Astrocyte of the cerebellum (primary cell): ENCODE results near the gene PFN3.

ENCODE experiments used
- DNase-seq: peaks from one replicate; pipeline ENCODE4 v3.0.0-alpha.2; 2011; ENCODE audit warnings: low read depth
- H3K4me3 ChIP-seq: 2 replicates; pipeline ENCODE4 v1.5.1; 2011; ENCODE audit warnings: mild to moderate bottlenecking, low read depth, low read length, moderate library complexity
- in situ Hi-C: cut with HindIII; loops from 2 replicates; pipeline ENCODE4 v1.10.0; 2017; ENCODE audit warnings: low sequenced_read_pairs
- TF ChIP-seq, protein P1 (sequence below): IDR thresholded peaks from 2 replicates; pipeline ENCODE4 v1.5.1; 2012; ENCODE audit warnings: low read length, low read depth, moderate library complexity, mild to moderate bottlenecking; ENCODE audit errors: missing control alignments

The PFN3 gene

DNA sequence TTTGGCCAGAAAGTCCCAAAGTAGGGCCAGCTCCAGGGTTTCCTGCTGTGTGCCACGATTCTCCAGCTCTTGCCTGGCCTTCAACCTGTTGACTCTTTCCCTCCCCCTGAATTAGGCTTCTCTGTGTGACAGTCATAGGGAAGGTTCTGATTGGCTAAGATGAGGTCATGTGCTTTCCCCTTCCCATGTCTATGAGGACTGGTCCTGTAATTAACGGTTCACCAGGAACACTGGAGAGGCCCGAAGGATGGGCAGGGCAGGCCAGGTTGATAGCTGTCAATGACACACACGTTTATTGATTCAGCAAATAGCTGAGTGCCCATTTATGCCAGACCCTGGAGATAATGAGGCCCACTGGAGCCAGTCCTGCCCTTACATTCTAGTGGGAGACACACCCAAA, 37.2 kb upstream of the PFN3 start:
- no peak for DNase-seq
- in situ Hi-C loops, result no loop called here
- H3K4me3 ChIP-seq, result no peak overlapping the region
- TF ChIP-seq, protein P1, sequence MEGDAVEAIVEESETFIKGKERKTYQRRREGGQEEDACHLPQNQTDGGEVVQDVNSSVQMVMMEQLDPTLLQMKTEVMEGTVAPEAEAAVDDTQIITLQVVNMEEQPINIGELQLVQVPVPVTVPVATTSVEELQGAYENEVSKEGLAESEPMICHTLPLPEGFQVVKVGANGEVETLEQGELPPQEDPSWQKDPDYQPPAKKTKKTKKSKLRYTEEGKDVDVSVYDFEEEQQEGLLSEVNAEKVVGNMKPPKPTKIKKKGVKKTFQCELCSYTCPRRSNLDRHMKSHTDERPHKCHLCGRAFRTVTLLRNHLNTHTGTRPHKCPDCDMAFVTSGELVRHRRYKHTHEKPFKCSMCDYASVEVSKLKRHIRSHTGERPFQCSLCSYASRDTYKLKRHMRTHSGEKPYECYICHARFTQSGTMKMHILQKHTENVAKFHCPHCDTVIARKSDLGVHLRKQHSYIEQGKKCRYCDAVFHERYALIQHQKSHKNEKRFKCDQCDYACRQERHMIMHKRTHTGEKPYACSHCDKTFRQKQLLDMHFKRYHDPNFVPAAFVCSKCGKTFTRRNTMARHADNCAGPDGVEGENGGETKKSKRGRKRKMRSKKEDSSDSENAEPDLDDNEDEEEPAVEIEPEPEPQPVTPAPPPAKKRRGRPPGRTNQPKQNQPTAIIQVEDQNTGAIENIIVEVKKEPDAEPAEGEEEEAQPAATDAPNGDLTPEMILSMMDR, result no peak

DNA sequence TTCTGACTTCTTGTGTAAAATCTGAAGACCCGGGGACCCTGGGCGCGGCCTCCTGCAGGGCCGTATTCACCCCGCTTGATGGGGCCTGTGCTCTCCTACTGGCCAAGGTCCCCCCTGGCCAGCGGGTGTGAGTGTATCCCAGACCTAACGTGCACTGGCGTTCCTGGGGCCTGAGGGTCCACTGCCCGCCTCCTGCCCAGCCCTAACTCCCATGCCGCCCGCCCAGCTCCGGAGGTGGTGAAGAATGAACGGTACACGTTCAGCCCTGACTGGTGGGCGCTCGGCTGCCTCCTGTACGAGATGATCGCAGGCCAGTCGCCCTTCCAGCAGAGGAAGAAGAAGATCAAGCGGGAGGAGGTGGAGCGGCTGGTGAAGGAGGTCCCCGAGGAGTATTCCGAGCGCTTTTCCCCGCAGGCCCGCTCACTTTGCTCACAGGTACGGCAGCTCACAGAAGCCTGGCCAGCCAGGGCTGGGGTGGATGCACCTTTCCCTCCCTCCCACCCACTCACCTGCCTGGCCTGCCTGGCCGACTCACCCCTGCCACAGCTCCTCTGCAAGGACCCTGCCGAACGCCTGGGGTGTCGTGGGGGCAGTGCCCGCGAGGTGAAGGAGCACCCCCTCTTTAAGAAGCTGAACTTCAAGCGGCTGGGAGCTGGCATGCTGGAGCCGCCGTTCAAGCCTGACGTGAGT, 35.5 kb upstream of the PFN3 start:
- in situ Hi-C loops, result no loop called here
- DNase-seq, result no peak
- no peak overlapping the region for H3K4me3 ChIP-seq
- TF ChIP-seq, protein P1, result no peak

DNA sequence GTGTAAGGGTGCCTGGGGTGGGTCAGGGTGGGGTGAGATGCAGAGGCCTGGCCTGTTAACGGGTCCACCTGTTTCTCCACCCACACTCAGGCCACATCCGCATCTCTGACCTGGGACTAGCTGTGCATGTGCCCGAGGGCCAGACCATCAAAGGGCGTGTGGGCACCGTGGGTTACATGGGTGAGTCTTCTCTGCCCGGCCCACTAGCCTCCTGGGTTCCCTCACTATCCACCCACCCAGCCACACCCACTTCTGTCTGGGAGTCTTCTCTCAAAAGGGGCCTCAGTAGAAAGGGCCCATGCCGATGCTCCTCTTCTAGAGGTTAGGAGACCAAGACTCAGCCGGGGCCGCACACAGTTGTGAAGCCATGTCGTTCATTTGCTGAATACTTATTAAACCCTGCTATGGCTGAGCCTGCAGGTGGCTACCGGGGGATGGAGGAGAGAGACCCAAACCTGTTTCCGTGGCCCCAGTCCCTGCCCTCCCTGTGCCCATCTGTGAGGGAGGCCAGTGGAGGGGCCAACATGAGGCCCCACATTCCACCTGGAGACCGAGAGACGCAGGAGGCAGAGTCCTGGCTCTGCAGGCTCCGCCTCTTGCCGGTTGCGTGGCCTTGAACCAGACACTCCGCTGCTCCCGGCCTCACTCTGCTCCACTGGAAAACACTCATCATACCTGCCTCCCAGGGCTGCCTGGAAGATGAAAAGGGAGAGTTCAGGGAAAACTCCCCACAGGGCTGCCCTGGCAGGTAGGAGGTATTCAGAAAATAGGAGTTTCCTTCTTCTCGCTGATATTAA, 34.7 kb upstream of the PFN3 start:
- no peak overlapping the region for H3K4me3 ChIP-seq
- TF ChIP-seq, protein P1, result no peak
- in situ Hi-C loops, result no loop called here
- no peak for DNase-seq

DNA sequence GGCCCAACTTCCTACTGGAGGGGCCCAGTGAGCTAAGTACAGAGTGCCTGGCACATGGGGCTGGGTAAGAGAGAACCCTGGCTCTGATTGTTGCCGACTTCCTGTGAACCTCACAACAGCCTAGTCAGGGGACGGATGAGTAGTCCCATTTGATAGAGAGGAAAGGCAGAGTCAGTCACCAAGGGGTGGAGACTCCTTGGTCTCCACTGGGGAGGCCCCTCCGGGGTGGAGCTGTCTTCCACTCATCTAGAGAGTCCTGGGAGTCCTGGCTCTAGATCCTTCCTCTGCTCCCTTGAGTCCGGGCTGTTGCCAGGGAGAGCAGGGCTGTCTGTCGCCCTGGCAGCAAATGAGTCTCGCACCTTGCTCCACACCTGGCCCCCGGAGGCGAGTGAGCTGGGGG, 34.0 kb upstream of the PFN3 start:
- no peak overlapping the region for H3K4me3 ChIP-seq
- in situ Hi-C loops, result no loop called here
- no peak for DNase-seq
- TF ChIP-seq, protein P1, result no peak

DNA sequence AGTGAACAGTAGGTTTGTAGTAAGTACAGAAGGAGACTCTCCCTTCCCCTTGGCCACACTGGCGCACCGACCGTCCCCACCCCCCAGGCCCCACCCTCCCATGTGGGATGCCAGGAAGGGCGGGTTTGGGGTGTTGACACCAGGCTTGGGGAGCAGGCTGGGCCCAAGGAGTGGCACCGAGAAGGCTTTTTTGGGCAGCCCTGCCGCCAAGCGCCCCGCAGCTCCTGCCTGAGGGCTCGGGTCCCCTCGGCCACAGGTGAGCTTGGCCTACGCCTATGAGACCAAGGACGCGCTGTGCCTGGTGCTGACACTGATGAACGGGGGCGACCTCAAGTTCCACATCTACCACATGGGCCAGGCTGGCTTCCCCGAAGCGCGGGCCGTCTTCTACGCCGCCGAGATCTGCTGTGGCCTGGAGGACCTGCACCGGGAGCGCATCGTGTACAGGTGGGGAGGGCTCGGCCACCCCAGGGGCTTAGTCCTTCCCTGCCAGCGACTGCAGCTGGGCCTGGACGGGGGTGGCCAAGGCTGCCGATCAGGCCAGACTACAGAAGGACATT, 33.3 kb upstream of the PFN3 start:
- in situ Hi-C loops, result no loop called here
- TF ChIP-seq, protein P1, result no peak
- no peak for DNase-seq
- no peak overlapping the region for H3K4me3 ChIP-seq

DNA sequence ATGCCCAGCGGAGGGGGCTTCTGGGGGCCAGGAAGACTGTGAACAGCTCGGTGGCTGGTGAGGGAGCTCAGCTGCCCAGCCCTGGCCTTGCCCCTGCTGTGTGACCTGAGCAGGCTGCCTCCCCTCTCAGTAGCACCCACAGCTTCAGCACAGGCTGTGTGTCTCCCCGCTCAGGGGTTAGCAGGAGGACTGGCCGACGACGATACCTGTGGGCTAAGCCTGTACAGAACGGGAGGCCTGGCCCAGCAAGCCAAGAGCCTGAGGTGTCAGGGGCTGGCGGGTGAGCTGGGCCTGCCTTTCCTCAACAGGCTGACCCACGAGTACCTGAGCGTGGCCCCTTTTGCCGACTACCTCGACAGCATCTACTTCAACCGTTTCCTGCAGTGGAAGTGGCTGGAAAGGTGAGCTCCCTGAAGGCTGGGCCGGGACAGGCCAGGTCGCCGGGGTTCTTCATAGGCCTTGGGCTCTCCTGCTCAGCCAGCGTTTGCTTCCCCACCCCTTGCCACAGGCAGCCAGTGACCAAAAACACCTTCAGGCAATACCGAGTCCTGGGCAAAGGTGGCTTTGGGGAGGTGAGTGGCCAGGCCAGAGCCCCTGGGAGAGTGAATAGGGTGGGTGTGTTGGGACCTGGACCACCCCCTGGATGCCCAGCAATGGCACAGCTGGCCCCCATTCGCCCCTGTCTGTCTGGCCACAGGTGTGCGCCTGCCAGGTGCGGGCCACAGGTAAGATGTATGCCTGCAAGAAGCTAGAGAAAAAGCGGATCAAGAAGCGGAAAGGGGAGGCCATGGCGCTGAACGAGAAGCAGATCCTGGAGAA, 32.6 kb upstream of the PFN3 start:
- H3K4me3 ChIP-seq, result no peak overlapping the region
- DNase-seq, result no peak
- TF ChIP-seq, protein P1, result no peak
- in situ Hi-C loops, result no loop called here
